ENCODE data around the gene PRKCA.

The PRKCA gene

DNA sequence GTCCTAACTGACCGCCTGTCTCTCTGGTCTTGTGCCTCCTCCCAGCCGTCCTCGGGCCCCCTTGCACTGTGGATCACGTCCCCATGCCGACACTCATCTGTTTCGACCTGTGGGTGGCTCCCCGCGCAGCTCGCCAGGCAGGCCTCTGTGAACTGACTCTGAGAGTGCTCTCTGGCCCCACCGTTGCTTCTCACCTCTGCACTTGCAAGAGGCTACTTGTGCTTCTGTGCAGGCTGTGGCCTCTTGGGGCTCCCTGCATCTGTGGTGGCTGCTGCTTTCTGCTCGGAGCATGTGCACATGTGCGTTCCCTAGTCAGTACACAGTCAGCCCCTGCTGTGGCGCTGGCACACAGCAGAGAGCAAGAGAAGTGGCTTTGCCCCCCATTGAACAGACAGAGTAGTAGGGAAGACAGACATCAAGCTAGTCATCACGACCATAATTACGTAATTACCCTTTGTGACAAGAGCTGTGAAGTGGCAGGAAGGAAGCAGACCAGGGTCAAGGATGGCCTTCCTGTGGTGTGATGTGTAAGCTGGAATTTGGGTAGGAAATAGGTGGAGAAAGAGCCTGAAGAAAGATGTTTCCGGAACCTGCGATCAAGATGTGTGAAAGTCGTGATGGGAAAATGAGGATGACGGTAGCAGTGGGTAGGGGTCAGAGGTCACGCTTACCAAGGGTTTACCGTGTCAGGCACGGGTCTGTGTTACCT, 276.5 kb downstream of the PRKCA start:
- Histone ChIP-seq H3K9me3 (ENCODE audit: severe bottlenecking) (no peaks in the 10 kb centered on the region), H3K4me3 (ENCODE audit: severe bottlenecking) (no peak overlapping the region), H3K27ac (ENCODE audit: poor library complexity, severe bottlenecking) (no peak overlapping the region), H3K27me3 (ENCODE audit: insufficient read depth, poor library complexity, severe bottlenecking) (no peaks in the 10 kb centered on the region), H3K36me3 (ENCODE audit: low read depth) (no peaks in the 10 kb centered on the region), H3K4me1 (ENCODE audit: insufficient read depth, poor library complexity, severe bottlenecking) (peaks cover 8% of the 10 kb centered on the region)
- TF ChIP-seq, protein P1, sequence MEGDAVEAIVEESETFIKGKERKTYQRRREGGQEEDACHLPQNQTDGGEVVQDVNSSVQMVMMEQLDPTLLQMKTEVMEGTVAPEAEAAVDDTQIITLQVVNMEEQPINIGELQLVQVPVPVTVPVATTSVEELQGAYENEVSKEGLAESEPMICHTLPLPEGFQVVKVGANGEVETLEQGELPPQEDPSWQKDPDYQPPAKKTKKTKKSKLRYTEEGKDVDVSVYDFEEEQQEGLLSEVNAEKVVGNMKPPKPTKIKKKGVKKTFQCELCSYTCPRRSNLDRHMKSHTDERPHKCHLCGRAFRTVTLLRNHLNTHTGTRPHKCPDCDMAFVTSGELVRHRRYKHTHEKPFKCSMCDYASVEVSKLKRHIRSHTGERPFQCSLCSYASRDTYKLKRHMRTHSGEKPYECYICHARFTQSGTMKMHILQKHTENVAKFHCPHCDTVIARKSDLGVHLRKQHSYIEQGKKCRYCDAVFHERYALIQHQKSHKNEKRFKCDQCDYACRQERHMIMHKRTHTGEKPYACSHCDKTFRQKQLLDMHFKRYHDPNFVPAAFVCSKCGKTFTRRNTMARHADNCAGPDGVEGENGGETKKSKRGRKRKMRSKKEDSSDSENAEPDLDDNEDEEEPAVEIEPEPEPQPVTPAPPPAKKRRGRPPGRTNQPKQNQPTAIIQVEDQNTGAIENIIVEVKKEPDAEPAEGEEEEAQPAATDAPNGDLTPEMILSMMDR (IDR thresholded peaks at IDR 0.05; ENCODE audit: poor library complexity, severe bottlenecking) = no peak
- ATAC-seq (ENCODE audit: low read depth) = no peak
- no peak for DNase-seq (ENCODE audit: low spot score)

DNA sequence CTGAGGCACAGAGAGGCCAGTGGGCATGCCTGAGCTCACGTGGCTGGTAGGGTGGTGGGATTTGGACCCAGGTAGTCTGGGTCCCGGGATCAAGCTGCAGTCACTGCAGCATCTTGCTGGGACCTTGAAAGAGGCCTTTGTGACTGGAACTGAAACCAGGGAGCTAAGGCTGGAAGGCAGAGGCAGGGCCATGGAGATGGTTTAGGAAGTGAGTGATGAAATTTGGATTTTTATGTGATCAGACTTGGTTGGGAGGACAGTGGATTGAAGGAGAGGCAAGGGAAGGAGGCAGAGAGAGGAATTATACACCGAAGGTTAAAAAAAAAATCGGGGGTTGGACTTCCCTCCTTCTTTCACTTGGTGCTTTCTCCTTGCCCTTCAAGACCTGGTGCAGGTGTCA, 277.1 kb downstream of the PRKCA start:
- H3K4me3 ChIP-seq (ENCODE audit: severe bottlenecking) = no peak overlapping the region
- no peak for ATAC-seq (ENCODE audit: low read depth)
- H3K27me3 ChIP-seq (ENCODE audit: insufficient read depth, poor library complexity, severe bottlenecking) = no peaks in the 10 kb centered on the region
- H3K36me3 ChIP-seq (ENCODE audit: low read depth) = no peaks in the 10 kb centered on the region
- no peak for DNase-seq (ENCODE audit: low spot score)
- H3K4me1 ChIP-seq (ENCODE audit: insufficient read depth, poor library complexity, severe bottlenecking) = peaks cover 8% of the 10 kb centered on the region
- H3K27ac ChIP-seq (ENCODE audit: poor library complexity, severe bottlenecking) = no peak overlapping the region
- TF ChIP-seq, protein P1 (IDR thresholded peaks at IDR 0.05; ENCODE audit: poor library complexity, severe bottlenecking) = no peak
- no peaks in the 10 kb centered on the region for H3K9me3 ChIP-seq (ENCODE audit: severe bottlenecking)

DNA sequence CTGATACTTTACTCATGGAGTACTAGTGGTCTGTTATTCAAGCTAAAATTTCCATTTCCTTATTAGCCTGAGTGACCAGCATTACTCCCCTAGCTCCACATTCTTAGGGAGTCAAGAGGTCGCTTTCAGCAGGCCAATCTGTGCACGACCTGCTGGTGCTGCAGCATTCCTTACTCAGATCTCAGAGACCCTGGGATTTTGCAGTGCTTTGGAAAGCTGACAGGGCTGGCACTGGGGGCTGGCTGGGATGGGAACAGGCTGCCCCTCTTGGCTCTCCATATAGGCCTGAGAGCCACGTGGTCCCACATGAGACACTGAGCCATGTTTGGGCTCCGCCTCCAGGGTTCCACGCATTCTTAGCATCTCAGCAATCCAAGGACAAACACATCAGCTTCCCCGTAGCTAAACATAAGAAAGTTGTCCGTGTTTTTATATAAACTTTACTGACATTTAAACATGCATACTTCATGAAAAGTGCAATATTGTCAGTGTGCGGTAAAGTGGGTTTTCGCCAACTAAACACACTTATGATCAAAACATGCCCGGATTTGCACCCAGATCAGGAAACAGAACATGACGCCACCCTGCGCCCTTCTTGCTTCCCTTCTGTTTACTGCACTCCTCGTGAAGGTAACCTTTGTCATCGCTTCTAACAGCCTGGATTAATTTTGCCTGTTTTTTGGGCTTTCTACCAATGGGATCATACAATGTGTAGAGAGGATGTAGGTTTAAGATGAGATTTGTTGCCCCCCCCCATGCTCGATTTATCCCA, 278.0 kb downstream of the PRKCA start:
- TF ChIP-seq, protein P1 (IDR thresholded peaks at IDR 0.05; ENCODE audit: poor library complexity, severe bottlenecking) = no peak
- Histone ChIP-seq H3K4me1 (ENCODE audit: insufficient read depth, poor library complexity, severe bottlenecking) (peaks cover 8% of the 10 kb centered on the region), H3K27me3 (ENCODE audit: insufficient read depth, poor library complexity, severe bottlenecking) (no peaks in the 10 kb centered on the region), H3K27ac (ENCODE audit: poor library complexity, severe bottlenecking) (no peak overlapping the region), H3K4me3 (ENCODE audit: severe bottlenecking) (no peak overlapping the region), H3K9me3 (ENCODE audit: severe bottlenecking) (no peaks in the 10 kb centered on the region), H3K36me3 (ENCODE audit: low read depth) (no peaks in the 10 kb centered on the region)
- ATAC-seq (ENCODE audit: low read depth) (no peak), DNase-seq (ENCODE audit: low spot score) (no peak)

DNA sequence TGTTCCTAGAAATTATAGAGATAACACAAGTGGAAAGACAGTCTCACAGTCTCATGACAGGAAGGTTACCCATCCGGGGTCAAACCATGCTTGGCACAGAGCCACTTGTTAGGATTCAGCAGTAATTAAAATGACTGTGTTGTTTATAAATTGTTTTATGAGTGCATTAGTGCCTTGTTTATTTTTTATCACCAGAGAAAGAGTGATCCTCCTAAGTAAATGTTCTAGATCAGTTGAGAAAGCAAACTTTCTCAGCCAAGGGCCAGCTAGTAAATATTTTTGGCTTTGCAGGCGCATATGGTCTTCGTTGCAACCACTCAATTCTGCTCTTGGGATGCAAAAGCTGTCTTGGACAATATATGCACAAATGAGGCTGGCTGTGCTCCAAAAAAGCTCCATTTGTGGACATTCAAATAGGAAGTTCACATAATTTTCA, 278.6 kb downstream of the PRKCA start:
- DNase-seq (ENCODE audit: low spot score) (no peak), ATAC-seq (ENCODE audit: low read depth) (no peak)
- TF ChIP-seq, protein P1 (IDR thresholded peaks at IDR 0.05; ENCODE audit: poor library complexity, severe bottlenecking) = no peak
- Histone ChIP-seq H3K9me3 (ENCODE audit: severe bottlenecking) (no peaks in the 10 kb centered on the region), H3K4me1 (ENCODE audit: insufficient read depth, poor library complexity, severe bottlenecking) (peaks cover 8% of the 10 kb centered on the region), H3K27ac (ENCODE audit: poor library complexity, severe bottlenecking) (no peak overlapping the region), H3K27me3 (ENCODE audit: insufficient read depth, poor library complexity, severe bottlenecking) (no peaks in the 10 kb centered on the region), H3K36me3 (ENCODE audit: low read depth) (no peaks in the 10 kb centered on the region), H3K4me3 (ENCODE audit: severe bottlenecking) (no peak overlapping the region)

Data from RWPE2 (cell line).